Keratinocyte (primary cell): ENCODE measurements around the gene SLC26A8. TPM values are rescaled to one million over a fixed set of nuclear protein-coding genes. Genes with fewer than 3 reads are reported as not detected.
"Not testable (repeated sequence)": the region's sequence is repeated elsewhere in the genome, so short reads cannot be mapped to it uniquely, and the experiment has no call there.

Source experiments
- DNase-seq: peaks from one replicate; pipeline ENCODE4 v3.0.0-alpha.2; 2011; ENCODE audit warnings: low read depth, missing footprints, low spot score
- FAIRE-seq: peaks from 2 replicates; lab custom pipeline; 2011; peaks lifted over from hg19 to GRCh38; lab: Jason Lieb, UNC
- H2AFZ ChIP-seq: 2 replicates; pipeline ENCODE4 v1.6.0; 2012; ENCODE audit warnings: low read length, control low read depth, inconsistent platforms; ENCODE audit not compliant: control insufficient read depth
- H3K27ac ChIP-seq: 2 replicates; pipeline ENCODE4 v1.5.1; 2011; ENCODE audit warnings: low read length; ENCODE audit not compliant: control insufficient read depth, insufficient read depth
- H3K27me3 ChIP-seq: 3 replicates; pipeline ENCODE4 v1.6.0; 2011; ENCODE audit warnings: low read length; ENCODE audit not compliant: control insufficient read depth, insufficient read depth; ENCODE audit errors: extremely low read depth
- H3K36me3 ChIP-seq, 2 experiments: 2 replicates in 1 of 2; 3 replicates in 1 of 2; pipeline ENCODE4 v1.5.1; 2011; ENCODE audit warnings: low read length in 2 of 2, mild to moderate bottlenecking in 1 of 2; ENCODE audit not compliant: control insufficient read depth in 2 of 2, insufficient read depth in 2 of 2; ENCODE audit errors: extremely low read depth in 1 of 2
- H3K4me1 ChIP-seq: 3 replicates; pipeline ENCODE4 v1.5.1; 2011; ENCODE audit warnings: low read length; ENCODE audit not compliant: control insufficient read depth, insufficient read depth; ENCODE audit errors: extremely low read depth
- H3K4me2 ChIP-seq: 3 replicates; pipeline ENCODE4 v1.6.0; 2011; ENCODE audit warnings: low read depth, low read length; ENCODE audit not compliant: control insufficient read depth, insufficient read depth; ENCODE audit errors: extremely low read depth
- H3K4me3 ChIP-seq, 3 experiments: fragments of 200-600 bp in 1 of 3; sonication (generic) in 1 of 3; 2 replicates in 2 of 3; 3 replicates in 1 of 3; pipeline ENCODE4 v1.5.1; 2011 to 2016; ENCODE audit warnings: low read length in 3 of 3, mild to moderate bottlenecking in 3 of 3, control low read depth in 2 of 3, inconsistent platforms in 1 of 3, low read depth in 1 of 3, mixed read lengths in 1 of 3, mixed run types in 1 of 3, moderate library complexity in 1 of 3; ENCODE audit not compliant: control insufficient read depth in 2 of 3, insufficient read depth in 2 of 3; ENCODE audit errors: extremely low read depth in 1 of 3
- H3K79me2 ChIP-seq: 2 replicates; pipeline ENCODE4 v1.6.0; 2012; ENCODE audit warnings: low read length; ENCODE audit not compliant: control insufficient read depth, insufficient read depth
- H3K9ac ChIP-seq: 3 replicates; pipeline ENCODE4 v1.6.0; 2011; ENCODE audit warnings: low read length; ENCODE audit not compliant: control insufficient read depth, insufficient read depth; ENCODE audit errors: extremely low read depth
- H3K9me1 ChIP-seq: 3 replicates; pipeline ENCODE4 v1.6.0; 2011; ENCODE audit warnings: low read length; ENCODE audit not compliant: control insufficient read depth, insufficient read depth; ENCODE audit errors: extremely low read depth
- H3K9me3 ChIP-seq: 2 replicates; pipeline ENCODE4 v1.5.1; 2012; ENCODE audit warnings: low read depth, low read length; ENCODE audit not compliant: control insufficient read depth
- H4K20me1 ChIP-seq: 3 replicates; pipeline ENCODE4 v1.6.0; 2011; ENCODE audit warnings: low read length; ENCODE audit not compliant: control insufficient read depth, insufficient read depth; ENCODE audit errors: extremely low read depth
- EZH2 ChIP-seq: IDR thresholded peaks from one replicate; pipeline ENCODE4 v1.6.1; 2012; ENCODE audit warnings: inconsistent platforms, mild to moderate bottlenecking, low read length, moderate library complexity
- dilution Hi-C: fragments of 300-500 bp; cut with MboI; formaldehyde crosslinking; loops from one replicate; pipeline ENCODE4 v1.7.0; 2020; ENCODE audit warnings: low sequenced_read_pairs; ENCODE audit not compliant: extremely low pct_ligation_motif_present
- polyA plus RNA-seq, 5 experiments: library from polyadenylated mRNA; depleted of rRNA in 3 of 5; stranded (reverse) in 3 of 5; stranded (forward) in 1 of 5; unstranded in 1 of 5; fragments of >200 nt; gene quantifications; 1 replicate in 1 of 5; 2 replicates in 3 of 5; 3 replicates in 1 of 5; pipeline versions ENCODE4 v1.2.1 to v1.2.3, GENCODE V29; 2011 to 2012; ENCODE audit warnings: missing spikeins in 2 of 5, low read depth in 1 of 5, low replicate concordance in 1 of 5
- TF ChIP-seq, protein P1 (sequence below), 3 experiments: IDR thresholded peaks in 1 of 3; conservative IDR thresholded peaks in 1 of 3; optimal IDR thresholded peaks in 1 of 3; 2 replicates in 2 of 3; 3 replicates in 1 of 3; pipeline versions ENCODE3 to v1.5.1; 2011; ENCODE audit warnings: low read length in 3 of 3, mild to moderate bottlenecking in 3 of 3, moderate library complexity in 2 of 3, control low read depth in 1 of 3, inconsistent platforms in 1 of 3; ENCODE audit not compliant: insufficient read depth in 2 of 3; ENCODE audit errors: extremely low read depth in 1 of 3

Gene SLC26A8
- polyA plus RNA-seq, 1 donor (not counting 4 experiments of a cell fraction or from before 2014, with no cell fraction given) = 0.18 TPM

GRCh38 chr6:35993150-35993549, 31.3 kb downstream of the SLC26A8 start:
- Histone ChIP-seq H3K27ac (no peak overlapping the region), H2AFZ (no peak overlapping the region), H3K4me1 (no peaks in the 10 kb centered on the region), H3K4me2 (no peak overlapping the region), H3K9me3 (no peaks in the 10 kb centered on the region), H3K79me2 (no peaks in the 10 kb centered on the region), H3K9me1 (no peaks in the 10 kb centered on the region), H4K20me1 (no peaks in the 10 kb centered on the region), H3K4me3 (no peak overlapping the region), H3K36me3 (no peaks in the 10 kb centered on the region), H3K27me3 (no peaks in the 10 kb centered on the region), H3K9ac (no peak overlapping the region)
- DNase-seq (no peak), FAIRE-seq (no peak)
- TF ChIP-seq, protein P1, sequence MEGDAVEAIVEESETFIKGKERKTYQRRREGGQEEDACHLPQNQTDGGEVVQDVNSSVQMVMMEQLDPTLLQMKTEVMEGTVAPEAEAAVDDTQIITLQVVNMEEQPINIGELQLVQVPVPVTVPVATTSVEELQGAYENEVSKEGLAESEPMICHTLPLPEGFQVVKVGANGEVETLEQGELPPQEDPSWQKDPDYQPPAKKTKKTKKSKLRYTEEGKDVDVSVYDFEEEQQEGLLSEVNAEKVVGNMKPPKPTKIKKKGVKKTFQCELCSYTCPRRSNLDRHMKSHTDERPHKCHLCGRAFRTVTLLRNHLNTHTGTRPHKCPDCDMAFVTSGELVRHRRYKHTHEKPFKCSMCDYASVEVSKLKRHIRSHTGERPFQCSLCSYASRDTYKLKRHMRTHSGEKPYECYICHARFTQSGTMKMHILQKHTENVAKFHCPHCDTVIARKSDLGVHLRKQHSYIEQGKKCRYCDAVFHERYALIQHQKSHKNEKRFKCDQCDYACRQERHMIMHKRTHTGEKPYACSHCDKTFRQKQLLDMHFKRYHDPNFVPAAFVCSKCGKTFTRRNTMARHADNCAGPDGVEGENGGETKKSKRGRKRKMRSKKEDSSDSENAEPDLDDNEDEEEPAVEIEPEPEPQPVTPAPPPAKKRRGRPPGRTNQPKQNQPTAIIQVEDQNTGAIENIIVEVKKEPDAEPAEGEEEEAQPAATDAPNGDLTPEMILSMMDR (optimal IDR thresholded peaks at IDR 0.05 in 1 of 3, IDR thresholded peaks at IDR 0.05 in 1 of 3, conservative IDR thresholded peaks at IDR 0.05 in 1 of 3; ENCODE audit: extremely low read depth in 1 of 3, insufficient read depth in 2 of 3, low read length in 3 of 3) = no peak
- TF ChIP-seq EZH2 = no peak
- dilution Hi-C loops = no loop called here

GRCh38 chr6:35988047-35988446, 36.4 kb downstream of the SLC26A8 start:
- H3K27ac ChIP-seq, dilution Hi-C loops, H4K20me1 ChIP-seq: not testable (repeated sequence)

GRCh38 chr6:35984701-35985100, 39.7 kb downstream of the SLC26A8 start:
- no peaks in the 10 kb centered on the region for H4K20me1 ChIP-seq
- H3K4me1 ChIP-seq = no peaks in the 10 kb centered on the region
- no peak overlapping the region for H3K27ac ChIP-seq
- TF ChIP-seq EZH2 = no peak
- TF ChIP-seq, protein P1 (optimal IDR thresholded peaks at IDR 0.05 in 1 of 3, IDR thresholded peaks at IDR 0.05 in 1 of 3, conservative IDR thresholded peaks at IDR 0.05 in 1 of 3; ENCODE audit: extremely low read depth in 1 of 3, insufficient read depth in 2 of 3, low read length in 3 of 3) = no peak
- H3K9ac ChIP-seq = no peak overlapping the region
- no peak overlapping the region for H3K4me3 ChIP-seq
- H3K27me3 ChIP-seq = peaks cover 6% of the 10 kb centered on the region
- FAIRE-seq (no peak), DNase-seq (no peak)
- no peaks in the 10 kb centered on the region for H3K9me1 ChIP-seq
- H3K36me3 ChIP-seq = no peaks in the 10 kb centered on the region
- no peak overlapping the region for H3K4me2 ChIP-seq
- dilution Hi-C loops = no loop called here
- H3K9me3 ChIP-seq = no peaks in the 10 kb centered on the region
- no peak overlapping the region for H2AFZ ChIP-seq
- H3K79me2 ChIP-seq = no peaks in the 10 kb centered on the region

More at GRCh38 chr6:35988047-35988446, 36.4 kb downstream of the SLC26A8 start:
- H3K9ac ChIP-seq, H3K9me1 ChIP-seq, H3K27me3 ChIP-seq, H3K4me1 ChIP-seq, H3K4me2 ChIP-seq, FAIRE-seq, H3K79me2 ChIP-seq, H3K9me3 ChIP-seq, H3K4me3 ChIP-seq, H2AFZ ChIP-seq, DNase-seq, H3K36me3 ChIP-seq: not testable (repeated sequence)
